GM12874 (cell line): ENCODE data around the gene FBXO33.

Experiments used
- CTCF ChIP-seq: IDR thresholded peaks from 2 replicates; pipeline ENCODE4 v1.5.1; 2011; ENCODE audit warnings: low read depth, mild to moderate bottlenecking, control low read depth, low read length, moderate library complexity; ENCODE audit not compliant: insufficient read depth

FBXO33 gene

GRCh38 chr14:39384177-39384576 is 48.1 kb downstream of the FBXO33 start:
- no peak for TF ChIP-seq CTCF

- TF ChIP-seq CTCF: no peak
Observed at GRCh38 chr14:39383741-39384140, 48.5 kb downstream of the FBXO33 start.

GRCh38 chr14:39383026-39383660 is 49.1 kb downstream of the FBXO33 start:
- no peak for TF ChIP-seq CTCF

GRCh38 chr14:39382463-39382862 is 49.8 kb downstream of the FBXO33 start:
- TF ChIP-seq CTCF: no peak

- no peak for TF ChIP-seq CTCF
Observed at GRCh38 chr14:39381366-39381765, 50.9 kb downstream of the FBXO33 start.

- TF ChIP-seq CTCF: no peak
Observed at GRCh38 chr14:39376667-39377403, 55.4 kb downstream of the FBXO33 start.

GRCh38 chr14:39374851-39375250 is 57.4 kb downstream of the FBXO33 start:
- no peak for TF ChIP-seq CTCF
